Glutamatergic neuron (in vitro differentiated cells): ENCODE measurements around the gene SLFN11. TPM values are rescaled to one million over a fixed set of nuclear protein-coding genes. Genes with fewer than 3 reads are reported as not detected.

Experiments used
- DNase-seq: peaks from one replicate; pipeline ENCODE4 v3.0.0; 2022
- H3K27ac Mint-ChIP-seq: one replicate; pipeline ENCODE4 v1.8.0; 2020; ENCODE audit warnings: mild to moderate bottlenecking, mixed read lengths, inconsistent platforms; ENCODE audit not compliant: unreplicated experiment
- H3K27me3 Mint-ChIP-seq: one replicate; pipeline ENCODE4 v1.8.0; 2020; ENCODE audit warnings: mild to moderate bottlenecking, moderate library complexity, mixed read lengths, inconsistent platforms; ENCODE audit not compliant: unreplicated experiment
- H3K36me3 Mint-ChIP-seq: one replicate; pipeline ENCODE4 v1.8.0; 2020; ENCODE audit warnings: mild to moderate bottlenecking, mixed read lengths, inconsistent platforms; ENCODE audit not compliant: unreplicated experiment
- H3K4me1 Mint-ChIP-seq: one replicate; pipeline ENCODE4 v1.8.0; 2020; ENCODE audit warnings: mild to moderate bottlenecking, low read depth, mixed read lengths, inconsistent platforms; ENCODE audit not compliant: unreplicated experiment
- H3K4me3 Mint-ChIP-seq: one replicate; pipeline ENCODE4 v1.8.0; 2020; ENCODE audit warnings: mild to moderate bottlenecking, mixed read lengths, inconsistent platforms; ENCODE audit not compliant: unreplicated experiment
- H3K9me3 Mint-ChIP-seq: one replicate; pipeline ENCODE4 v1.8.0; 2020; ENCODE audit warnings: mild to moderate bottlenecking, moderate library complexity, mixed read lengths, inconsistent platforms; ENCODE audit not compliant: unreplicated experiment
- CTCF ChIP-seq: fragments of 200-600 bp; sonication (generic); IDR thresholded peaks from one replicate; pipeline ENCODE4 v1.5.0; 2021; ENCODE audit not compliant: partially characterized antibody, unreplicated experiment
- total RNA-seq: library from RNA; stranded (reverse); fragmentation: NEBNext Ultra II Directional; extraction: Animal tissue kit (Norgen Biotek cat#: 25700); gene quantifications from one replicate; pipeline ENCODE4 v1.2.1, GENCODE V29; 2021; ENCODE audit not compliant: unreplicated experiment

The SLFN11 gene
- total RNA-seq, 1 donor from 2014 or later, result not detected

GRCh38 chr17:35377706-35378105 lies 4.3 kb upstream of the SLFN11 start:
- Mint-ChIP-seq H3K27me3 (peaks cover 13% of the 10 kb centered on the region), H3K36me3 (no peaks in the 10 kb centered on the region)
- no peak for TF ChIP-seq CTCF

GRCh38 chr17:35377068-35377467 lies 3.6 kb upstream of the SLFN11 start:
- no peak overlapping the region for H3K27ac Mint-ChIP-seq
- TF ChIP-seq CTCF, result no peak
- H3K4me3 Mint-ChIP-seq, result no peak overlapping the region
- no peaks in the 10 kb centered on the region for H3K36me3 Mint-ChIP-seq
- no peaks in the 10 kb centered on the region for H3K4me1 Mint-ChIP-seq
- peaks cover 2% of the 10 kb centered on the region for H3K9me3 Mint-ChIP-seq
- peaks cover 13% of the 10 kb centered on the region for H3K27me3 Mint-ChIP-seq
- no peak for DNase-seq

More at GRCh38 chr17:35377706-35378105, 4.3 kb upstream of the SLFN11 start:
- Mint-ChIP-seq H3K9me3 (peaks cover 2% of the 10 kb centered on the region), H3K4me1 (no peaks in the 10 kb centered on the region), H3K27ac (no peak overlapping the region), H3K4me3 (no peak overlapping the region)
- DNase-seq, result no peak

GRCh38 chr17:35376245-35376644 lies 2.8 kb upstream of the SLFN11 start:
- no peak overlapping the region for H3K4me3 Mint-ChIP-seq
- no peak for TF ChIP-seq CTCF
- H3K9me3 Mint-ChIP-seq, result peaks cover 2% of the 10 kb centered on the region
- peaks cover 1% of the 10 kb centered on the region for H3K36me3 Mint-ChIP-seq
- H3K27me3 Mint-ChIP-seq, result peaks cover 20% of the 10 kb centered on the region
- no peak for DNase-seq
- no peak overlapping the region for H3K27ac Mint-ChIP-seq
- H3K4me1 Mint-ChIP-seq, result no peaks in the 10 kb centered on the region

GRCh38 chr17:35374766-35375344 lies 1.4 kb upstream of the SLFN11 start:
- TF ChIP-seq CTCF, result no peak
- DNase-seq, result no peak
- peaks cover 4% of the 10 kb centered on the region for H3K9me3 Mint-ChIP-seq
- H3K27me3 Mint-ChIP-seq, result peaks cover 26% of the 10 kb centered on the region
- H3K4me3 Mint-ChIP-seq, result peak overlapping the region; percentile 78
- no peaks in the 10 kb centered on the region for H3K4me1 Mint-ChIP-seq
- H3K36me3 Mint-ChIP-seq, result peaks cover 4% of the 10 kb centered on the region
- H3K27ac Mint-ChIP-seq, result no peak overlapping the region

GRCh38 chr17:35373984-35374765 lies 754 bp upstream of the SLFN11 start:
- DNase-seq, result peak; percentile 46
- H3K9me3 Mint-ChIP-seq, result peaks cover 4% of the 10 kb centered on the region
- TF ChIP-seq CTCF, result no peak
- peaks cover 4% of the 10 kb centered on the region for H3K36me3 Mint-ChIP-seq
- peaks cover 26% of the 10 kb centered on the region for H3K27me3 Mint-ChIP-seq
- H3K27ac Mint-ChIP-seq, result no peak overlapping the region
- peak overlapping the region; percentile 78 for H3K4me3 Mint-ChIP-seq
- no peaks in the 10 kb centered on the region for H3K4me1 Mint-ChIP-seq
